HepG2 (cell line): ENCODE results near the gene ATP11A. TPM values are rescaled to one million over a fixed set of nuclear protein-coding genes. Genes with fewer than 3 reads are reported as not detected.

Experiments used
- ATAC-seq: fragments of 200-7000 bp; cut with Tn5 transposase; 3 replicates; pipeline ENCODE4 v1.9.1; 2020; ENCODE audit warnings: mild to moderate bottlenecking, moderate library complexity
- BruUV-seq: library from RNA; stranded (reverse); fragments of 400-500 nt; replicated peaks from 2 replicates; lab custom pipeline; 2021; lab: Mats Ljungman, UMichigan
- CTCF ChIA-PET: fragments of 300-600 bp; formaldehyde crosslinking; extraction: SDS; loops from one replicate; lab custom pipeline; 2021; ENCODE audit warnings: low total read pairs, inconsistent platforms, low intra/inter-chr PET ratio; lab: Yijun Ruan, JAX
- POLR2A ChIA-PET: fragments of 350-600 bp; sonication (Branson Sonifier 250); formaldehyde crosslinking; loops from one replicate; lab custom pipeline; 2020; ENCODE audit warnings: antibody characterized with exemption, inconsistent platforms; lab: Yijun Ruan, JAX
- DNase-seq: peaks from one replicate; pipeline ENCODE4 v3.0.0-alpha.2; 2015; ENCODE audit warnings: low spot score
- FAIRE-seq: peaks from 3 replicates; lab custom pipeline; 2011; peaks lifted over from hg19 to GRCh38; lab: Jason Lieb, UNC
- H2AFZ ChIP-seq: one replicate; pipeline ENCODE4 v1.6.1; 2011; ENCODE audit warnings: low read length, inconsistent platforms
- H3K27ac ChIP-seq: fragments of 300-600 bp; 3 replicates; pipeline ENCODE4 v1.8.0; 2011; ENCODE audit warnings: mixed run types, mild to moderate bottlenecking, mixed read lengths, low read length, inconsistent platforms; ENCODE audit not compliant: insufficient read depth; ENCODE audit errors: extremely low read length
- H3K27me3 ChIP-seq, 2 experiments: fragments of 200-600 bp in 1 of 2; 2 replicates in 1 of 2; 3 replicates in 1 of 2; pipeline versions ENCODE4 v1.6.0 to v1.8.0; 2011; ENCODE audit warnings: low read length in 2 of 2, mild to moderate bottlenecking in 2 of 2, moderate library complexity in 2 of 2, inconsistent platforms in 1 of 2; ENCODE audit not compliant: insufficient read depth in 2 of 2, control insufficient read depth in 1 of 2
- H3K36me3 ChIP-seq, 2 experiments: fragments of 200-600 bp in 1 of 2; replicated peaks in 1 of 2; 2 replicates in 1 of 2; 3 replicates in 1 of 2; pipeline versions ENCODE4 v1.5.1 to v1.8.0; 2011; ENCODE audit warnings: low read length in 2 of 2, inconsistent platforms in 1 of 2; ENCODE audit not compliant: insufficient read depth in 2 of 2, control insufficient read depth in 1 of 2
- H3K4me1 ChIP-seq: 2 replicates; pipeline ENCODE4 v1.5.1; 2012; ENCODE audit warnings: low read length, inconsistent platforms; ENCODE audit not compliant: insufficient read depth
- H3K4me2 ChIP-seq: 2 replicates; pipeline ENCODE4 v1.6.0; 2011; ENCODE audit warnings: low read depth, low read length, inconsistent platforms
- H3K4me3 ChIP-seq, 3 experiments: fragments of 200-600 bp in 1 of 3; sonication (generic), shearing (Covaris generic) in 1 of 3; replicated peaks in 1 of 3; 2 replicates each; pipeline ENCODE4 v1.5.1; 2011 to 2016; ENCODE audit warnings: low read length in 3 of 3, inconsistent platforms in 2 of 3, low read depth in 2 of 3, mild to moderate bottlenecking in 2 of 3, control low read depth in 1 of 3, mixed read lengths in 1 of 3; ENCODE audit not compliant: insufficient read depth in 1 of 3
- H3K79me2 ChIP-seq: one replicate; pipeline ENCODE4 v1.6.1; 2011; ENCODE audit warnings: low read length, inconsistent platforms; ENCODE audit not compliant: insufficient read depth
- H3K9ac ChIP-seq: 2 replicates; pipeline ENCODE4 v1.6.0; 2011; ENCODE audit warnings: mild to moderate bottlenecking, low read depth, low read length, inconsistent platforms; ENCODE audit not compliant: insufficient read depth
- H3K9me3 ChIP-seq: 2 replicates; pipeline ENCODE4 v1.5.1; 2012; ENCODE audit warnings: mild to moderate bottlenecking, low read length
- H4K20me1 ChIP-seq: 2 replicates; pipeline ENCODE4 v1.6.0; 2011; ENCODE audit warnings: inconsistent platforms, mild to moderate bottlenecking, low read length, moderate library complexity; ENCODE audit not compliant: insufficient read depth
- ATF4 ChIP-seq, 2 experiments: fragments of 450-650 bp in 1 of 2; sonication (generic) in 1 of 2; formaldehyde crosslinking; IDR thresholded peaks; 2 replicates each; pipeline versions ENCODE4 v1.5.0 to v1.8.0; 2020 to 2022; ENCODE audit warnings: mild to moderate bottlenecking in 1 of 2, missing genetic modification reagents in 1 of 2
- HINFP ChIP-seq: sonication (generic); formaldehyde crosslinking; IDR thresholded peaks from 2 replicates; pipeline ENCODE4 v1.4.0; 2020; ENCODE audit warnings: low read depth, mild to moderate bottlenecking, missing genetic modification reagents
- MXD4 ChIP-seq: IDR thresholded peaks from 2 replicates; pipeline ENCODE4 v1.6.1; 2016; ENCODE audit warnings: mild to moderate bottlenecking, missing biosample characterization, missing genetic modification reagents
- SMARCC2 ChIP-seq: fragments of 450-650 bp; IDR thresholded peaks from 2 replicates; pipeline ENCODE4 v1.6.1; 2017; ENCODE audit warnings: antibody characterized with exemption, mild to moderate bottlenecking
- TCF7 ChIP-seq: sonication (generic); IDR thresholded peaks from 2 replicates; pipeline ENCODE4 v1.6.1; 2016; ENCODE audit warnings: antibody characterized with exemption, low read depth
- TMF1 ChIP-seq: sonication (generic); formaldehyde crosslinking; IDR thresholded peaks from 2 replicates; pipeline ENCODE4 v1.8.1; 2022; ENCODE audit warnings: low read depth, missing genetic modification reagents
- ZNF263 ChIP-seq: sonication (generic); formaldehyde crosslinking; IDR thresholded peaks from 2 replicates; pipeline ENCODE4 v1.4.0; 2020; ENCODE audit warnings: missing genetic modification reagents
- ZNF512B ChIP-seq: sonication (generic); formaldehyde crosslinking; IDR thresholded peaks from 2 replicates; pipeline ENCODE4 v1.5.1; 2020; ENCODE audit warnings: missing genetic modification reagents, mild to moderate bottlenecking, borderline replicate concordance
- ZNF589 ChIP-seq: sonication (generic); formaldehyde crosslinking; conservative IDR thresholded peaks from 2 replicates; pipeline ENCODE4 v1.8.0; 2022; ENCODE audit warnings: mild to moderate bottlenecking, moderate library complexity, missing genetic modification reagents
- ZNF614 ChIP-seq: IDR thresholded peaks from 2 replicates; pipeline ENCODE4 v1.6.1; 2018; ENCODE audit warnings: missing biosample characterization, missing genetic modification reagents, inconsistent platforms, borderline replicate concordance
- ZNF616 ChIP-seq: sonication (generic); formaldehyde crosslinking; IDR thresholded peaks from 2 replicates; pipeline ENCODE4 v1.5.0; 2020; ENCODE audit warnings: low read depth, mild to moderate bottlenecking, missing genetic modification reagents
- ZNF629 ChIP-seq: sonication (generic); formaldehyde crosslinking; conservative IDR thresholded peaks from 2 replicates; pipeline ENCODE4 v1.5.0; 2020; ENCODE audit warnings: missing genetic modification reagents
- ZNF672 ChIP-seq: sonication (generic); formaldehyde crosslinking; IDR thresholded peaks from 2 replicates; pipeline ENCODE4 v1.8.1; 2022; ENCODE audit warnings: missing genetic modification reagents
- ZNF749 ChIP-seq: sonication (generic); formaldehyde crosslinking; IDR thresholded peaks from 2 replicates; pipeline ENCODE4 v1.8.0; 2022; ENCODE audit warnings: mild to moderate bottlenecking, missing genetic modification reagents, moderate library complexity, borderline replicate concordance
- ZNF788 ChIP-seq: sonication (generic); formaldehyde crosslinking; IDR thresholded peaks from 2 replicates; pipeline ENCODE4 v1.5.0; 2020; ENCODE audit warnings: mild to moderate bottlenecking, missing genetic modification reagents, borderline replicate concordance
- WGBS: methylation state at CpG from one replicate; pipeline ENCODE4 v1.1.6; 2017; ENCODE audit warnings: low lambda C conversion rate; 5-methylcytosine and 5-hydroxymethylcytosine counted together
- in situ Hi-C: cut with HindIII; loops from 2 replicates; pipeline ENCODE4 v1.10.0; 2017; ENCODE audit warnings: low pct_unique_long_range_greater_than_20kb; ENCODE audit not compliant: extremely low pct_ligation_motif_present
- intact Hi-C: fragments of 100-400 bp; cut with micrococcal nuclease; formaldehyde crosslinking; loops from one replicate; pipeline ENCODE4 v1.10.0; 2022; ENCODE audit not compliant: unreplicated experiment
- polyA plus RNA-seq, 8 experiments: library from polyadenylated mRNA; depleted of rRNA in 3 of 8; stranded (reverse) in 7 of 8; unstranded in 1 of 8; fragments of >200 nt; fragmentation: Illumina TruSeq in 4 of 8; extraction: Trizol in 4 of 8; gene quantifications; 2 replicates each; pipeline versions ENCODE4 v1.2.1 to v1.2.3, GENCODE V29; 2011 to 2016; ENCODE audit warnings: low read depth in 4 of 8, missing spikeins in 1 of 8, mixed read lengths in 1 of 8; ENCODE audit not compliant: insufficient read depth in 1 of 8
- total RNA-seq, 5 experiments: library from RNA; depleted of rRNA; stranded (reverse); fragments of >200 nt; fragmentation: Illumina TruSeq; extraction: Trizol; gene quantifications; 2 replicates each; pipeline ENCODE4 v1.2.3, GENCODE V29; 2016; ENCODE audit warnings: low read depth in 1 of 5

Gene ATP11A
- total and polyA plus RNA-seq, 2 of the 13 experiments (the other 11 are each of a cell fraction or from before 2014, with no cell fraction given): 18.4 to 20.1 TPM

- no peak for TF ChIP-seq HINFP (CRISPR knock-in tag)
- no peak for TF ChIP-seq ZNF614
- TF ChIP-seq MXD4 (CRISPR knock-in tag): no peak
- TF ChIP-seq, all 625 proteins: peak for 2
Observed at GRCh38 chr13:112835344-112835743, 145.5 kb downstream of the ATP11A start (continued).

GRCh38 chr13:112835796-112836195 is 146.0 kb downstream of the ATP11A start:
- ChIA-PET CTCF (no interaction called here), POLR2A (no interaction called here)
- no TSS peak for BruUV-seq
- no peak overlapping the region for H3K27ac ChIP-seq
- H3K4me3 ChIP-seq: no peak overlapping the region
- H2AFZ ChIP-seq: no peak overlapping the region
- 0 out of 2 replicates have a peak, but pooled peaks cover 2% of the 10 kb centered on the region for H4K20me1 ChIP-seq
- no peak for DNase-seq
- H3K9me3 ChIP-seq: no peaks in the 10 kb centered on the region
- H3K36me3 ChIP-seq: peaks cover 56 to 89% of the 10 kb centered on the region in 2 experiments; a peak in 4 of 5 replicates
- no peaks in the 10 kb centered on the region for H3K79me2 ChIP-seq
- H3K9ac ChIP-seq: no peak overlapping the region
- no peak for FAIRE-seq
- in situ Hi-C loops: no loop called here
- TF ChIP-seq ZNF788 (CRISPR knock-in tag): no peak
- no peak for TF ChIP-seq ZNF749 (CRISPR knock-in tag)
- TF ChIP-seq SMARCC2: no peak
- TF ChIP-seq ZNF512B (CRISPR knock-in tag): no peak
- no peak for TF ChIP-seq TMF1
- TF ChIP-seq ZNF672 (CRISPR knock-in tag): no peak
- no peak for TF ChIP-seq TCF7
- no peak for TF ChIP-seq ZNF589
- no peak for TF ChIP-seq ATF4 (CRISPR knock-in tag; IDR thresholded peaks at IDR 0.05)
- TF ChIP-seq ZNF616 (CRISPR knock-in tag): no peak
- TF ChIP-seq ZNF629: no peak
- no peak for TF ChIP-seq ZNF263 (CRISPR knock-in tag)
- no peaks in the 10 kb centered on the region for H3K4me1 ChIP-seq
- no peak for ATAC-seq
- intact Hi-C loops: no loop called here
- no peaks in the 10 kb centered on the region for H3K27me3 ChIP-seq
- no peak overlapping the region for H3K4me2 ChIP-seq
- 100% methylated on average over 9 of the region's 10 CpGs for WGBS
